Heart right ventricle (tissue), 16 donors: ENCODE measurements around the gene GID8. TPM values are rescaled to one million over a fixed set of nuclear protein-coding genes. Genes with fewer than 3 reads are reported as not detected.
A peak's percentile ranks its signal among the peaks of the same experiment; 100 is the strongest.

Experiments
- ATAC-seq, 8 donors: fragments of 200-7000 bp; cut with Tn5 transposase; one replicate each; pipeline ENCODE4 v1.9.1; 2020; ENCODE audit warnings: mild to moderate bottlenecking in 8 of 8, moderate library complexity in 8 of 8, moderate number of reproducible peaks in 1 of 8
- DNase-seq, 2 donors: peaks; one replicate each; pipeline ENCODE4 v3.0.0-alpha.2; 2020
- H3K27ac ChIP-seq, 10 donors: fragments of 200-600 bp; sonication (generic) in 2 of 10; one replicate each; pipeline versions ENCODE4 v1.5.0 to v1.8.0; 2020 to 2022; ENCODE audit warnings: mild to moderate bottlenecking in 3 of 10
- H3K27me3 ChIP-seq, 7 donors: fragments of 200-600 bp; one replicate each; pipeline ENCODE4 v1.8.0; 2021 to 2022; ENCODE audit warnings: mild to moderate bottlenecking in 2 of 7
- H3K36me3 ChIP-seq, 9 donors: fragments of 200-600 bp; sonication (generic) in 1 of 9; one replicate each; pipeline versions ENCODE4 v1.5.0 to v1.8.0; 2020 to 2022; ENCODE audit warnings: mild to moderate bottlenecking in 2 of 9
- H3K4me1 ChIP-seq, 9 donors: fragments of 200-600 bp; sonication (generic) in 1 of 9; one replicate each; pipeline versions ENCODE4 v1.5.0 to v1.8.0; 2020 to 2022; ENCODE audit warnings: mild to moderate bottlenecking in 4 of 9
- H3K4me3 ChIP-seq, 10 donors: fragments of 200-600 bp; sonication (generic) in 2 of 10; one replicate each; pipeline versions ENCODE4 v1.5.0 to v1.8.0; 2020 to 2022; ENCODE audit warnings: mild to moderate bottlenecking in 7 of 10, moderate library complexity in 2 of 10
- H3K9me3 ChIP-seq, 11 donors: fragments of 200-600 bp in 10 of 11; sonication (generic) in 2 of 11; one replicate each; pipeline versions ENCODE4 v1.5.0 to v1.8.0; 2013 to 2022; ENCODE audit warnings: mild to moderate bottlenecking in 2 of 11, control low read depth in 1 of 11, moderate library complexity in 1 of 11
- WGBS, 2 donors: extraction: QIAGEN DNeasy Blood & Tissue Kit; methylation state at CpG; one replicate each; pipeline ENCODE4 v1.1.7; 2013; ENCODE audit warnings: inconsistent platforms in 1 of 2; 5-methylcytosine and 5-hydroxymethylcytosine counted together
- intact Hi-C, 10 donors: fragments of 100-400 bp; cut with DNase I; formaldehyde crosslinking; loops; one replicate each; pipeline versions ENCODE4 v1.11.1 to v1.14.2; 2022
- polyA plus RNA-seq, 2 donors: library from polyadenylated mRNA; stranded (reverse); fragments of 200-250 nt; gene quantifications; one replicate each; pipeline ENCODE4 v1.2.3, GENCODE V29; 2013
- total RNA-seq, 10 donors: library from RNA; stranded (reverse); fragmentation: NEBNext Ultra II Directional in 3 of 10; extraction: Animal tissue kit (Norgen Biotek cat#: 25700) in 3 of 10; gene quantifications; one replicate each; pipeline versions ENCODE4 v1.2.1 to v1.2.4, GENCODE V29; 2021 to 2023
- TF ChIP-seq, protein P1 (sequence below), 9 donors: fragments of 200-600 bp; sonication (generic) in 2 of 9; IDR thresholded peaks; one replicate each; pipeline versions ENCODE4 v1.5.0 to v1.8.0; 2021 to 2022; ENCODE audit warnings: antibody characterized with exemption in 9 of 9, mild to moderate bottlenecking in 5 of 9, moderate library complexity in 1 of 9
- donor health status: Arrhythmogenic right ventricular cardiomyopathy.
- donor health status: ischemic (EF 13 %, LVEDD 7.1; RV severe dilation, severe dysfunction).
- donor health status: healthy with polysubstance abuse.
- donor health status: DM: no; HTN: yes; CAD: no.
- donor health status: DM: no; HTN: no; CAD: no.
- donor health status: ischemic (EF 25% LVEDD 6.9; RV normal size, moderate dysfunction).
- donor health status: ischemic (EF 25% LVEDD 5.7; RV mildly dilated, moderate dysfunction).
- donor health status: healthy.
- donor health status: DM: yes; HTN: yes; CAD: no.
- donor health status: Ischemic cardiomyopathy.
- donor health status: ischemic (EF 35%, LVEDD 5.7; RV mildly dilated, moderate dysfunction).
- donor health status: nonischemic (EF 11% LVEDD 7.7; RV severe dilation, severe dysfunction).
- donor health status: DM: yes; HTN: yes; CAD: no.
- donor health status: PGD.
- donor health status: ischemic (EF 29% LVEDD 5.4; RV normal size, mild dysfunction).
- donor health status: nonischemic (EF 23%, LVEDD 6.1; RV moderate dilation, normal function).

The GID8 gene
- total and polyA plus RNA-seq, 12 donors: 7.0 to 19.9 (median 16.4) TPM

DNA sequence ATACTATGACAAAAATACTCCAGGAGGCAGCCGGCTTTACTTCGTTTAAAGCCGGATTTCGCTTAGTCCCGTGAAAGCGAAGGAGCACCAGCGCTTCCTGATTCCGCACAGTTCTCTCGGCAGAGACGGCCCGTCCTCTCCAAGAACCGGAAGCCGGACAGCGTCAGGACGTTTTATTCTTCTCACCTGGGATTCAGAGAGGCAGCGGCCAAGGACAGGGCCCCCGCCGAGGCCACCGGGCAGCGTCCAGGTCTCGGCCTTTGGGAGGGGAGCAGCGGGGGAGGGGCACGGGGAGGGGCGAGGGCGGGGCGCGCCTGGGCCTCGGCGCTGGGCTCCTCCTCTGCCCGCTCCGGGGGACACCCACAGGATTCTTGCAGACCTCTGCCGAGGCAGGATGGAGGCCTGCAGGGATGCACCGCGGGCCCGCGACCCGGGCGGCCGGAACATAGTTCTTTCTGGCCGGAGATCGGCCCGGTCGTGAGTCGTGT lies 8.9 kb upstream of the GID8 start:
- Histone ChIP-seq H3K27me3 (no peaks in the 10 kb centered on the region), H3K4me3 (peak overlapping the region; percentile 11 to 71 (median 58)), H3K27ac (peak overlapping the region; percentile 40 to 99 (median 80)), H3K36me3 (peaks cover 0 to 17% (median 0%) of the 10 kb centered on the region in 9 donors), H3K4me1 (peaks cover 14 to 52% (median 45%) of the 10 kb centered on the region in 9 donors), H3K9me3 (no peaks in the 10 kb centered on the region)
- intact Hi-C loops: loop anchor here in 2 of 10 donors (1.0 to 5.0 kb wide), 2 partner anchors 8 to 52 kb away; no protein-coding TSS in a partner anchor
- DNase-seq: peak; percentile 58 to 81
- ATAC-seq: peak; percentile 48 to 72 (median 61)
- WGBS, 2 donors: 3 to 8% methylated on average over 43 to 44 of the region's 44 CpGs
- TF ChIP-seq, protein P1, sequence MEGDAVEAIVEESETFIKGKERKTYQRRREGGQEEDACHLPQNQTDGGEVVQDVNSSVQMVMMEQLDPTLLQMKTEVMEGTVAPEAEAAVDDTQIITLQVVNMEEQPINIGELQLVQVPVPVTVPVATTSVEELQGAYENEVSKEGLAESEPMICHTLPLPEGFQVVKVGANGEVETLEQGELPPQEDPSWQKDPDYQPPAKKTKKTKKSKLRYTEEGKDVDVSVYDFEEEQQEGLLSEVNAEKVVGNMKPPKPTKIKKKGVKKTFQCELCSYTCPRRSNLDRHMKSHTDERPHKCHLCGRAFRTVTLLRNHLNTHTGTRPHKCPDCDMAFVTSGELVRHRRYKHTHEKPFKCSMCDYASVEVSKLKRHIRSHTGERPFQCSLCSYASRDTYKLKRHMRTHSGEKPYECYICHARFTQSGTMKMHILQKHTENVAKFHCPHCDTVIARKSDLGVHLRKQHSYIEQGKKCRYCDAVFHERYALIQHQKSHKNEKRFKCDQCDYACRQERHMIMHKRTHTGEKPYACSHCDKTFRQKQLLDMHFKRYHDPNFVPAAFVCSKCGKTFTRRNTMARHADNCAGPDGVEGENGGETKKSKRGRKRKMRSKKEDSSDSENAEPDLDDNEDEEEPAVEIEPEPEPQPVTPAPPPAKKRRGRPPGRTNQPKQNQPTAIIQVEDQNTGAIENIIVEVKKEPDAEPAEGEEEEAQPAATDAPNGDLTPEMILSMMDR (IDR thresholded peaks at IDR 0.05): no peak

DNA sequence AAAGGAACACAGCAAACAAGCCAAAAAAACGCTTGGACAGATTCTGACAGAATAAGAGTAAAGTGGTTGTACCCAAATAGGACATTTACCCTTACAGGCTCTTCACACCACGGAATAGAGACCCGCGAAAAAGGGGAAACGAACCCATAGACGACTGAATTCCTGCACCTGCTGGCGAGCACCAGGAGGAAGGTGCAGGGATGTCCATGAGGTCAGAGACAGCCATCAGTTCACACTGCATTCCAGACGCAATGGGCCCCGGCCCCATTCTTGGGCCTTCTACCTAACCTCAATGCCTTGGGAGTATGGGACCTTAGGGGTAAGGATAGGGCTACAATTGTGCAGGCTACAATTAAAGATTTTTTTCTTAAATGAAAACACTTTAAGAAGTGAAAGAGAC lies 6.5 kb upstream of the GID8 start:
- H3K4me1 ChIP-seq: peaks cover 15 to 61% (median 50%) of the 10 kb centered on the region in 9 donors
- 84 to 87% methylated on average over 9 of the region's 9 CpGs for WGBS, 2 donors
- no peaks in the 10 kb centered on the region for H3K27me3 ChIP-seq
- ATAC-seq: no peak
- TF ChIP-seq, protein P1 (IDR thresholded peaks at IDR 0.05): no peak
- H3K9me3 ChIP-seq: no peaks in the 10 kb centered on the region
- intact Hi-C loops: loop anchor here in 1 of 10 donors (10.0 kb wide), 1 partner anchor 57 kb away; no protein-coding TSS in a partner anchor
- H3K36me3 ChIP-seq: peaks cover 0 to 33% (median 0%) of the 10 kb centered on the region in 9 donors
- no peak overlapping the region for H3K4me3 ChIP-seq
- no peak overlapping the region for H3K27ac ChIP-seq
- DNase-seq: no peak

DNA sequence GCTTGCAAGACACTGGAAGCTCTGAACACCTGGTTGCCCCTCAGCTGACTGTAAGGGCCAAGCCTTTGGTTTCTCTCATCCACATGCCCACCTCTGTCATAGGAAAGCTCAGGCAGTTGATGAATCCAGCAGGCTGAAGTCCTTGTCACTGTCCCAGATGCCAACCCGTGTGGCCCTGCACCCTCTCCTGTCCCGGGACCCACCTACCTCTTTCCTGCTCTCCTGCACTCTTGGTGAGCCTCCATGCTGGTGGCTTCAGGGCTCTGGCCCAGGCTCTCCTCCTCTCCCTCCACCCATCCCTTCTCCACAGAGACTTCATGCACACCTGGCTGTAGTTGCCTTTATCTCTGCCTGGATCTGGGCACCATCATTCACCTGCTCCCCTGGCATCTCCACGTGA lies 4.0 kb upstream of the GID8 start:
- WGBS, 2 donors: 44 to 77% methylated on average over 3 of the region's 3 CpGs
- H3K4me1 ChIP-seq: peaks cover 14 to 48% (median 39%) of the 10 kb centered on the region in 9 donors
- H3K9me3 ChIP-seq: no peaks in the 10 kb centered on the region
- H3K27ac ChIP-seq: no peak overlapping the region
- peaks cover 0 to 33% (median 0%) of the 10 kb centered on the region in 9 donors for H3K36me3 ChIP-seq
- no peak overlapping the region for H3K4me3 ChIP-seq
- ATAC-seq: no peak
- TF ChIP-seq, protein P1 (IDR thresholded peaks at IDR 0.05): no peak
- no peaks in the 10 kb centered on the region for H3K27me3 ChIP-seq
- intact Hi-C loops: loop anchor here in 1 of 10 donors (10.0 kb wide), 1 partner anchor 59 kb away; no protein-coding TSS in a partner anchor
- no peak for DNase-seq

DNA sequence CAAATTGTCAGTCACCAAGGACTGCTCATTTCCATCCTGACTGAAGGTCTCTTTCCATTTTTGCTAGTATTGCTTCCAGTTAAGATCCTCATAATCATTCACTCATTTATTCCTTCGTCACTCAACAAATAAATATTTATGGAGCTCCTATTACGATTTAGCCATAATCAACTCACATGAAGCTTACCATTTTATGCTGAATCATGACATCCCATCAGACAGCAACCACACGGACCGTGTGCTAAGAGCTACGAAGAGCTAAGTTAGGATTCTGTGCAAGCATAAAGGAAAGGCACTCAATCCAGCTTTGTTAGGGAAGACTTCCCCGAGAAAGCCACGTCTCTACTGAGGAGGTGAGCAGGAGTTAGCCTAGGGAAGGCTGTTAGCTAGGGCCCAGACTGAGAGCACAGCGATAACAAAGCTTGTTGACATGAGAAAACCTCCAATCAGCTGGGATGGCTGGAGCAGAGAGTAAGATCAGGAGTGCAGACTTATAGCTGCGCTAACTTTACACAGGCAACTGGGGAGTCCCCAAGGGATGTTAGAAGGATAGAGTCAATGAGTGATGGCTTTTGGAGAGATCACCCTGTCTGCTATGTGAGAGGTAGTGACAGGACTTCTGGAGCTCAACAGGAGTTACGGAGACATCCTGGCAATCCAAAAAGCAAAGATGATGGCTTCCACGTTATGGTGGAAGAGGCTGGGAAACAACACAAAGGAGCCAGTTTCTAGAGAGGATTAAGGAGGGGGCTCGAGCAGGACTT lies 2.6 kb upstream of the GID8 start:
- peaks cover 16 to 48% (median 37%) of the 10 kb centered on the region in 9 donors for H3K4me1 ChIP-seq
- H3K27ac ChIP-seq: no peak overlapping the region
- DNase-seq: no peak
- H3K36me3 ChIP-seq: peaks cover 0 to 33% (median 0%) of the 10 kb centered on the region in 9 donors
- TF ChIP-seq, protein P1 (IDR thresholded peaks at IDR 0.05): no peak
- intact Hi-C loops: loop anchor here in 2 of 10 donors (5.0 to 10.0 kb wide), 2 partner anchors 33 to 61 kb away; no protein-coding TSS in a partner anchor
- no peaks in the 10 kb centered on the region for H3K9me3 ChIP-seq
- peak overlapping the region in 4 of 10 donors; percentile 3 to 95 (median 90) for H3K4me3 ChIP-seq
- no peaks in the 10 kb centered on the region for H3K27me3 ChIP-seq
- ATAC-seq: no peak
- WGBS, 2 donors: 82 to 90% methylated on average over 12 of the region's 12 CpGs
